Loucy (cell line): Measurements from ENCODE around the gene NRM.

Experiments used
- CTCF ChIP-seq: fragments of 200-600 bp; sonication (generic); conservative IDR thresholded peaks from 2 replicates; pipeline ENCODE4 v1.5.1; 2014; ENCODE audit warnings: mild to moderate bottlenecking, antibody characterized with exemption, low read length
- EZH2phosphoT487 ChIP-seq: fragments of 200-600 bp; IDR thresholded peaks from 2 replicates; pipeline ENCODE4 v1.6.1; 2018; ENCODE audit warnings: antibody characterized with exemption, mild to moderate bottlenecking, moderate library complexity, borderline replicate concordance

DNA sequence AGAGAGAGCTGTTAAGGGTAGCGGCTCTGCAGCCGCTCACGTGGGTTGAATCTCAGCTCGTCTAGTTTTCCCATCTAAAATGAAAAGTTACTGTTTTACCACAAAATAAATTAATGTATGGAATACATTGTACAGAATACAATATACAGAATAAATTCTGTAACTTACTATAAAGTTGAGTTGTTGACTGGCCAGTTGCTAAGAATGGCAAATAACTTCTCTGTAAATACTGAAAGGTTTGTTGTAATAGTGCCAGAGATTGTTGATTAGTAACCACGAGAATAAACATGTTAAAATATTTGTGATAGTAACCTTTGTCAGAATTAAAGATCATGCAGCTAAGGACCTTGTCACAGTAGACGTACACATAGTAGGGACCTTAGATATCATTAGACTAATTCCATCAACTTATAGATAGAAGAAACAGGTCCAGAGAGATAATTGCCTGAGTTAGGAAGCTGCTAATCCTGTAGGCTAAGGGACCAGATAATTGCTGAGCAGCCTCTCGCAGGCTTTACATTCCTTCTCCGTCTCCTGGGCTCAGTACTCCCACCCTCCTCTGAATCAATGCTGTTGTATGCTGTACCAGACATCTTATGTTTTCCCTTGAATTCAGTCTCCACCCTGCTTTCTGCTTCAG, 544 bp upstream of the NRM start:
- no peak for TF ChIP-seq CTCF
- TF ChIP-seq EZH2phosphoT487 = no peak
